ENCODE measurements around the gene SKAP2. TPM values are rescaled to one million over a fixed set of nuclear protein-coding genes. Genes with fewer than 3 reads are reported as not detected.

The SKAP2 gene
- total RNA-seq, 1 experiment from 2014 or later, result 0.56 TPM

DNA sequence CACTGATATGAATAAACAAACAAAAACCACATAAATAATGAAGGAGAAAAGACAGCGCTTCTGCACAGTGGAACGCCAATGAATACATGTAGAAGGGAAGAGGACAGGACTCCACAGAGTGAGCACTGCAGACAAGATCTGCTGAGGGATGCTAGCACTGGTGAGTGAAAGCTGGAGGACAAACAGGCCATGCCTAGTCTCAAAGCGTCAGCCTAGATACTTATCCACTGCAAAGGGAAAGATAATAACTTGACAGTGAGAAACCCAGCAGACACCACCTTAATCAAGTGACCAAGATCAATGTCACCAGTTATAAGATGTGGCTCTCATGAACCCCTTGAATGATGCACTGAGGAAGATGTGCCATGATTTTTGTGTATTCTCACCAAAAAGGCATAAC lies 227.6 kb downstream of the SKAP2 start:
- intact Hi-C loops (cut with micrococcal nuclease; ENCODE audit: unreplicated experiment), result no loop called here
- H3K4me1 ChIP-seq (ENCODE audit: insufficient read depth, low read length, poor library complexity, severe bottlenecking), result no peaks in the 10 kb centered on the region
- no peak for TF ChIP-seq EZH2 (IDR thresholded peaks at IDR 0.05; ENCODE audit: borderline replicate concordance, low read depth, low read length, poor library complexity, severe bottlenecking)
- TF ChIP-seq, protein P1, sequence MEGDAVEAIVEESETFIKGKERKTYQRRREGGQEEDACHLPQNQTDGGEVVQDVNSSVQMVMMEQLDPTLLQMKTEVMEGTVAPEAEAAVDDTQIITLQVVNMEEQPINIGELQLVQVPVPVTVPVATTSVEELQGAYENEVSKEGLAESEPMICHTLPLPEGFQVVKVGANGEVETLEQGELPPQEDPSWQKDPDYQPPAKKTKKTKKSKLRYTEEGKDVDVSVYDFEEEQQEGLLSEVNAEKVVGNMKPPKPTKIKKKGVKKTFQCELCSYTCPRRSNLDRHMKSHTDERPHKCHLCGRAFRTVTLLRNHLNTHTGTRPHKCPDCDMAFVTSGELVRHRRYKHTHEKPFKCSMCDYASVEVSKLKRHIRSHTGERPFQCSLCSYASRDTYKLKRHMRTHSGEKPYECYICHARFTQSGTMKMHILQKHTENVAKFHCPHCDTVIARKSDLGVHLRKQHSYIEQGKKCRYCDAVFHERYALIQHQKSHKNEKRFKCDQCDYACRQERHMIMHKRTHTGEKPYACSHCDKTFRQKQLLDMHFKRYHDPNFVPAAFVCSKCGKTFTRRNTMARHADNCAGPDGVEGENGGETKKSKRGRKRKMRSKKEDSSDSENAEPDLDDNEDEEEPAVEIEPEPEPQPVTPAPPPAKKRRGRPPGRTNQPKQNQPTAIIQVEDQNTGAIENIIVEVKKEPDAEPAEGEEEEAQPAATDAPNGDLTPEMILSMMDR (conservative IDR thresholded peaks at IDR 0.05; ENCODE audit: low read depth, low read length), result no peak
- POLR2A ChIA-PET (ENCODE audit: low non-redundant PET), result no interaction called here
- no peaks in the 10 kb centered on the region for H3K36me3 ChIP-seq (ENCODE audit: insufficient read depth, low read length, poor library complexity, severe bottlenecking)
- no peak overlapping the region for H3K4me3 ChIP-seq (ENCODE audit: low read depth, low read length, poor library complexity, severe bottlenecking)
- no peak for DNase-seq (ENCODE audit: low spot score)
- H3K27ac ChIP-seq (ENCODE audit: low read depth, low read length, poor library complexity, severe bottlenecking), result no peak overlapping the region
- H3K27me3 ChIP-seq (replicated peaks; ENCODE audit: insufficient read depth, low read depth, low read length, poor library complexity), result peaks cover 19% of the 10 kb centered on the region
- H3K9me3 ChIP-seq (ENCODE audit: low read depth, low read length, poor library complexity, severe bottlenecking), result no peaks in the 10 kb centered on the region
- CTCF ChIA-PET, result no interaction called here
- no TSS peak for BruUV-seq (replicated peaks)

DNA sequence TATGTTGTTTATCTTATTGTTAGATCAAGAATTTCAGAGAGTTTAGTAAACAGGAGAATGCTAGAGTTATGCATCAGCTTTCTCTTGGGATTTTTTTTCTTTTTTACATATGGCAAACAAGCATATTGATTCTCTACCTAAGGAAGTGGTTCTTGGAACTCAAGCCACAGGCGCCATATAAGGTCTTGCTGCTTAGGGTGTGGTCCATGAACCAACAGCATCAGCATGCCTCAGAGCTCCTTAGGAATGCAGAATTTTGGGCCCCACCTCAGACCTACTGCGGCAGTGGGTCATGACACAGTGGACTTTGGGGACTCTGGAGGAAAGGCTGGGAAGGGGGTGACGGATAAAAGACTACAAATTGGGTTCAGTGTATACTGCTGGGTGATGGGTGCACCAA lies 230.8 kb downstream of the SKAP2 start:
- intact Hi-C loops (cut with micrococcal nuclease; ENCODE audit: unreplicated experiment), result no loop called here
- CTCF ChIA-PET, result no interaction called here
- no peaks in the 10 kb centered on the region for H3K4me1 ChIP-seq (ENCODE audit: insufficient read depth, low read length, poor library complexity, severe bottlenecking)
- no peaks in the 10 kb centered on the region for H3K9me3 ChIP-seq (ENCODE audit: low read depth, low read length, poor library complexity, severe bottlenecking)
- no peaks in the 10 kb centered on the region for H3K36me3 ChIP-seq (ENCODE audit: insufficient read depth, low read length, poor library complexity, severe bottlenecking)
- no peak for DNase-seq (ENCODE audit: low spot score)
- no peak overlapping the region for H3K27ac ChIP-seq (ENCODE audit: low read depth, low read length, poor library complexity, severe bottlenecking)
- POLR2A ChIA-PET (ENCODE audit: low non-redundant PET), result no interaction called here
- peaks cover 19% of the 10 kb centered on the region for H3K27me3 ChIP-seq (replicated peaks; ENCODE audit: insufficient read depth, low read depth, low read length, poor library complexity)
- H3K4me3 ChIP-seq (ENCODE audit: low read depth, low read length, poor library complexity, severe bottlenecking), result no peak overlapping the region
- no peak for TF ChIP-seq EZH2 (IDR thresholded peaks at IDR 0.05; ENCODE audit: borderline replicate concordance, low read depth, low read length, poor library complexity, severe bottlenecking)
- TF ChIP-seq, protein P1 (conservative IDR thresholded peaks at IDR 0.05; ENCODE audit: low read depth, low read length), result no peak
- no TSS peak for BruUV-seq (replicated peaks)

GRCh38 chr7:26631601-26632000 lies 232.8 kb downstream of the SKAP2 start:
- CTCF ChIA-PET, result no interaction called here

More at GRCh38 chr7:26631601-26632000, 232.8 kb downstream of the SKAP2 start:
- TF ChIP-seq EZH2 (IDR thresholded peaks at IDR 0.05; ENCODE audit: borderline replicate concordance, low read depth, low read length, poor library complexity, severe bottlenecking), result no peak
- TF ChIP-seq, protein P1 (conservative IDR thresholded peaks at IDR 0.05; ENCODE audit: low read depth, low read length), result no peak
- Histone ChIP-seq H3K27ac (ENCODE audit: low read depth, low read length, poor library complexity, severe bottlenecking) (no peak overlapping the region), H3K9me3 (ENCODE audit: low read depth, low read length, poor library complexity, severe bottlenecking) (no peaks in the 10 kb centered on the region), H3K36me3 (ENCODE audit: insufficient read depth, low read length, poor library complexity, severe bottlenecking) (no peaks in the 10 kb centered on the region), H3K27me3 (replicated peaks; ENCODE audit: insufficient read depth, low read depth, low read length, poor library complexity) (peaks cover 16% of the 10 kb centered on the region), H3K4me3 (ENCODE audit: low read depth, low read length, poor library complexity, severe bottlenecking) (no peak overlapping the region), H3K4me1 (ENCODE audit: insufficient read depth, low read length, poor library complexity, severe bottlenecking) (no peaks in the 10 kb centered on the region)
- POLR2A ChIA-PET (ENCODE audit: low non-redundant PET), result no interaction called here
- intact Hi-C loops (cut with micrococcal nuclease; ENCODE audit: unreplicated experiment), result no loop called here
- BruUV-seq (replicated peaks), result no TSS peak
- no peak for DNase-seq (ENCODE audit: low spot score)
